ENCODE results near the gene GARS1. TPM values are rescaled to one million over a fixed set of nuclear protein-coding genes. Genes with fewer than 3 reads are reported as not detected.
A peak's percentile ranks its signal among the peaks of the same experiment; 100 is the strongest.

GARS1 gene, protein sequence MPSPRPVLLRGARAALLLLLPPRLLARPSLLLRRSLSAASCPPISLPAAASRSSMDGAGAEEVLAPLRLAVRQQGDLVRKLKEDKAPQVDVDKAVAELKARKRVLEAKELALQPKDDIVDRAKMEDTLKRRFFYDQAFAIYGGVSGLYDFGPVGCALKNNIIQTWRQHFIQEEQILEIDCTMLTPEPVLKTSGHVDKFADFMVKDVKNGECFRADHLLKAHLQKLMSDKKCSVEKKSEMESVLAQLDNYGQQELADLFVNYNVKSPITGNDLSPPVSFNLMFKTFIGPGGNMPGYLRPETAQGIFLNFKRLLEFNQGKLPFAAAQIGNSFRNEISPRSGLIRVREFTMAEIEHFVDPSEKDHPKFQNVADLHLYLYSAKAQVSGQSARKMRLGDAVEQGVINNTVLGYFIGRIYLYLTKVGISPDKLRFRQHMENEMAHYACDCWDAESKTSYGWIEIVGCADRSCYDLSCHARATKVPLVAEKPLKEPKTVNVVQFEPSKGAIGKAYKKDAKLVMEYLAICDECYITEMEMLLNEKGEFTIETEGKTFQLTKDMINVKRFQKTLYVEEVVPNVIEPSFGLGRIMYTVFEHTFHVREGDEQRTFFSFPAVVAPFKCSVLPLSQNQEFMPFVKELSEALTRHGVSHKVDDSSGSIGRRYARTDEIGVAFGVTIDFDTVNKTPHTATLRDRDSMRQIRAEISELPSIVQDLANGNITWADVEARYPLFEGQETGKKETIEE
- 100 to 1,000 TPM; 185 to 189 TPM for total RNA-seq

GRCh38 chr7:30594540-30595435, at the start of gene GARS1:
Gene GARS1, plus strand, starts transcription at chr7:30594878. Its CDS starts 44 bp downstream, at chr7:30594922.
- Mint-ChIP-seq H3K27ac (peak within 1 kb of the TSS; percentile 99), H3K4me3 (peak within 1 kb of the TSS; percentile 90), H3K4me1 (ENCODE audit: low read depth) (peaks cover 51% of the 10 kb centered on the region), H3K36me3 (ENCODE audit: low read depth) (peaks cover 50% of the 10 kb centered on the region), H3K9me3 (ENCODE audit: insufficient read depth) (no peaks in the 10 kb centered on the region), H3K27me3 (ENCODE audit: low read depth) (no peaks in the 10 kb centered on the region)
- ATAC-seq, result peak; percentile 89
- peak; percentile 92 for DNase-seq
- CTCF ChIA-PET, result interaction anchor here (0.8 to 1.7 kb wide), 5 partner anchors 31 to 145 kb away, joined by 3 to 10 read pairs (median 3); no protein-coding TSS in a partner anchor
- POLR2A ChIA-PET, result interaction anchor here (0.8 to 1.5 kb wide), 8 partner anchors 8 to 273 kb away, joined by 3 to 6 read pairs (median 3); no protein-coding TSS in a partner anchor

DNA sequence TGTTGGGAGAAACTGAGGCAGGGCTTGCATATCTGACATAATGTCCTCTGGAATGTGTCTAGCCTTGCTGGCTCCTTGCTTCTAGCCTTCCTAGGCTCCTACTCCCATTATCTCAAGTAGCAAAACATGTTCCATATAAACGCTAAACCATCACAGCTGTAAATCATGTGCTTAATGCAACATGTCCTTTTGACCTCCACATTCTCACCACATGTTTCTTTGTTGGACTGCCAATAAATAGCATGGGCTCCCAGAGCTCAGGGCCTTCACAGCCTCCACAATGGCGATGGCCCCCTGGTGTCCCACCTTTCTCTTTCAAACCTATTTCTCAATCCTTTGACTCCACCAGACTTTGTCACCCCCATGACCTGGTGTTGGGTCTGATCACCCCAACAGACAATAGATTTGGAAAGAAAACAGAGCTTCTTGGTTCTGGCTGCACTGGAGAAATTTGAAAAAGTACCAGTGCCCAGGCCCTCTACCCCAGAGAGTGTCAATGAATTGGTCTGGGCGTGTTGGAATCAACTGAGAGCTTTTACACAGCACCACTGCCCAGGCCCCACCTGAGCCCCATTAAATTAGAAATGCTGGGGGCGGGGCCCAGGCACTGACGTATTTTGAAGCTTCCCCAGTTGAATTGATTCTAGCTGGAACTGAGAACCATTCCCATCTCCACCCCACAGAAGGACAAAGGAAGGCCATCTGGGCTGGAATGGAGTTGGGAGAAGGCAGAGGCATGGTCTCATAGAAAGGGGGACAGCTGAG, 48.7 kb upstream of the GARS1 start:
- Mint-ChIP-seq H3K9me3 (ENCODE audit: insufficient read depth) (no peaks in the 10 kb centered on the region), H3K4me1 (ENCODE audit: low read depth) (no peaks in the 10 kb centered on the region), H3K27ac (no peak overlapping the region), H3K36me3 (ENCODE audit: low read depth) (no peaks in the 10 kb centered on the region), H3K4me3 (no peak overlapping the region), H3K27me3 (ENCODE audit: low read depth) (no peaks in the 10 kb centered on the region)
- DNase-seq (no peak), ATAC-seq (no peak)
- POLR2A ChIA-PET, result no interaction called here
- CTCF ChIA-PET, result interaction anchor here (0.9 to 5.0 kb wide), 4 partner anchors 19 to 270 kb away, joined by 4 to 48 read pairs (median 6); no protein-coding TSS in a partner anchor

DNA sequence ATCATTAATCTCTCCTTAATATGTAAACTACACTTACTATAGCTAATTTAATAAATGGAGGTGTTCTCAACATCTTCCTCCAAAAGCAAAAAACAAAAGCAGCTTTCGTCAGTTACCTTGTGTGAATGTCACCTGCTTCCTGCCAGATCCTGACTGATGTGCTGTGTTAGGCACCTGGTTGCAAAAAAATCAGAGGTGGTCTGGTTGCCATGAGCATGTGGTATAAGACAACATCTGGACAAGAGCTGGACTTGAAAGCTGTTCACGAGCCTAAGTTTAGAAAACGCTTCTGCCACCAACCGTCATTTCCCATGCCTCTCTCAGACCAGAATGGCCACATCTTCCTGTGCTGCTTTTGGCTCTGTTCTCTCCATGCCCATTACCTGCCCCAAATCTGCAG, 48.1 kb upstream of the GARS1 start:
- POLR2A ChIA-PET, result no interaction called here
- Mint-ChIP-seq H3K9me3 (ENCODE audit: insufficient read depth) (no peaks in the 10 kb centered on the region), H3K27me3 (ENCODE audit: low read depth) (no peaks in the 10 kb centered on the region), H3K4me3 (no peak overlapping the region), H3K36me3 (ENCODE audit: low read depth) (no peaks in the 10 kb centered on the region), H3K4me1 (ENCODE audit: low read depth) (no peaks in the 10 kb centered on the region), H3K27ac (no peak overlapping the region)
- CTCF ChIA-PET, result interaction anchor here (0.9 to 5.0 kb wide), 5 partner anchors 19 to 378 kb away, joined by 4 to 48 read pairs (median 4); no protein-coding TSS in a partner anchor
- DNase-seq (no peak), ATAC-seq (no peak)

- Mint-ChIP-seq H3K4me1 (ENCODE audit: low read depth) (no peaks in the 10 kb centered on the region), H3K9me3 (ENCODE audit: insufficient read depth) (no peaks in the 10 kb centered on the region), H3K27ac (no peak overlapping the region), H3K36me3 (ENCODE audit: low read depth) (no peaks in the 10 kb centered on the region), H3K4me3 (no peak overlapping the region), H3K27me3 (ENCODE audit: low read depth) (no peaks in the 10 kb centered on the region)
- DNase-seq (peak; percentile 47), ATAC-seq (peak; percentile 42)
- ChIA-PET POLR2A (no interaction called here), CTCF (interaction anchor here (0.7 to 5.0 kb wide), 25 partner anchors 9 to 385 kb away, joined by 3 to 48 read pairs (median 4); no protein-coding TSS in a partner anchor)
Measured at GRCh38 chr7:30548845-30549244, 45.8 kb upstream of the GARS1 start.

DNA sequence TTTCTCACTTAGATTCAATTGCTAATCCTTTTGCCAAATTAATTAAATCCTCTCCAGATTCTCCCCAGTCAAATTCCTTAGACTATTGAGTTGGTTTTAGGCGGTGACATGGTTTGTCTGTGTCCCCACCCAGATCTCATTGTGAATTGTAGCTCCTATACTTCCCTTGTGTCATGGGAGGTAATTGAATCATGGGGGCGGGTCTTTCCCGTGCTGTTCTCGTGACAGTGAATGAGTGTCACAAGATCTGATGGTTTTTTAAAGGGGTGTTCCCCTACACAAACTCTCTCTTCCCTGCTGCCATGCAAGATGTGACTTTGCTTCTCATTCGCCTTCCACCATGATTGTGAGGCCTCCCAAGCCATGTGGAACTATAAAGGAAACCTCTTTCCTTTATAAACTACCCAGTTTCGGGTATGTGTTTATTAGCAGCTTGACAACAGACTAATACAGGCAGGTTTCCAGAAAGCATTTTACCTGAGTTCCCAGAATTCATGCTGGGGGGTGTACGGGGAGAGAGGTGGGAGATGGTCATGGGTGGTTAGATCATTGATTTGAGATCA, 44.7 kb upstream of the GARS1 start:
- H3K4me1 Mint-ChIP-seq (ENCODE audit: low read depth), result no peaks in the 10 kb centered on the region
- H3K27me3 Mint-ChIP-seq (ENCODE audit: low read depth), result no peaks in the 10 kb centered on the region
- POLR2A ChIA-PET, result no interaction called here
- no peak overlapping the region for H3K4me3 Mint-ChIP-seq
- CTCF ChIA-PET, result interaction anchor here (0.8 to 5.0 kb wide), 20 partner anchors 7 to 386 kb away, joined by 3 to 48 read pairs (median 4); no protein-coding TSS in a partner anchor
- ATAC-seq (no peak), DNase-seq (no peak)
- H3K36me3 Mint-ChIP-seq (ENCODE audit: low read depth), result no peaks in the 10 kb centered on the region
- H3K9me3 Mint-ChIP-seq (ENCODE audit: insufficient read depth), result no peaks in the 10 kb centered on the region
- H3K27ac Mint-ChIP-seq, result no peak overlapping the region

- H3K9me3 Mint-ChIP-seq (ENCODE audit: insufficient read depth), result no peaks in the 10 kb centered on the region
- POLR2A ChIA-PET, result no interaction called here
- H3K4me3 Mint-ChIP-seq, result no peak overlapping the region
- no peaks in the 10 kb centered on the region for H3K4me1 Mint-ChIP-seq (ENCODE audit: low read depth)
- H3K36me3 Mint-ChIP-seq (ENCODE audit: low read depth), result no peaks in the 10 kb centered on the region
- no peak overlapping the region for H3K27ac Mint-ChIP-seq
- CTCF ChIA-PET, result interaction anchor here (3.9 kb wide), 1 partner anchor 11 kb away, joined by 39 read pairs; no protein-coding TSS in a partner anchor
- H3K27me3 Mint-ChIP-seq (ENCODE audit: low read depth), result no peaks in the 10 kb centered on the region
- DNase-seq (no peak), ATAC-seq (no peak)
Measured at GRCh38 chr7:30552330-30552729, 42.3 kb upstream of the GARS1 start.

GRCh38 chr7:30553141-30553540, 41.5 kb upstream of the GARS1 start:
- Mint-ChIP-seq H3K36me3 (ENCODE audit: low read depth) (no peaks in the 10 kb centered on the region), H3K4me1 (ENCODE audit: low read depth) (no peaks in the 10 kb centered on the region), H3K27me3 (ENCODE audit: low read depth) (no peaks in the 10 kb centered on the region), H3K9me3 (ENCODE audit: insufficient read depth) (no peaks in the 10 kb centered on the region), H3K27ac (no peak overlapping the region), H3K4me3 (no peak overlapping the region)
- ChIA-PET CTCF (interaction anchor here (1.8 kb wide), 1 partner anchor 12 kb away, joined by 9 read pairs; no protein-coding TSS in a partner anchor), POLR2A (no interaction called here)
- ATAC-seq, result no peak
- DNase-seq, result no peak

GRCh38 chr7:30553546-30553945, 41.1 kb upstream of the GARS1 start:
- Mint-ChIP-seq H3K9me3 (ENCODE audit: insufficient read depth) (no peaks in the 10 kb centered on the region), H3K36me3 (ENCODE audit: low read depth) (no peaks in the 10 kb centered on the region), H3K27ac (no peak overlapping the region), H3K4me1 (ENCODE audit: low read depth) (no peaks in the 10 kb centered on the region), H3K4me3 (no peak overlapping the region), H3K27me3 (ENCODE audit: low read depth) (no peaks in the 10 kb centered on the region)
- ATAC-seq (no peak), DNase-seq (no peak)
- CTCF ChIA-PET, result interaction anchor here (1.8 kb wide), 1 partner anchor 11 kb away, joined by 9 read pairs; no protein-coding TSS in a partner anchor
- POLR2A ChIA-PET, result no interaction called here

- DNase-seq (no peak), ATAC-seq (no peak)
- Mint-ChIP-seq H3K27ac (no peak overlapping the region), H3K36me3 (ENCODE audit: low read depth) (no peaks in the 10 kb centered on the region), H3K27me3 (ENCODE audit: low read depth) (no peaks in the 10 kb centered on the region), H3K4me1 (ENCODE audit: low read depth) (no peaks in the 10 kb centered on the region), H3K4me3 (no peak overlapping the region), H3K9me3 (ENCODE audit: insufficient read depth) (no peaks in the 10 kb centered on the region)
- CTCF ChIA-PET, result interaction anchor here (2.8 kb wide), 1 partner anchor 9 kb away, joined by 11 read pairs; no protein-coding TSS in a partner anchor
- POLR2A ChIA-PET, result no interaction called here
Measured at GRCh38 chr7:30555525-30555924, 39.2 kb upstream of the GARS1 start.

DNA sequence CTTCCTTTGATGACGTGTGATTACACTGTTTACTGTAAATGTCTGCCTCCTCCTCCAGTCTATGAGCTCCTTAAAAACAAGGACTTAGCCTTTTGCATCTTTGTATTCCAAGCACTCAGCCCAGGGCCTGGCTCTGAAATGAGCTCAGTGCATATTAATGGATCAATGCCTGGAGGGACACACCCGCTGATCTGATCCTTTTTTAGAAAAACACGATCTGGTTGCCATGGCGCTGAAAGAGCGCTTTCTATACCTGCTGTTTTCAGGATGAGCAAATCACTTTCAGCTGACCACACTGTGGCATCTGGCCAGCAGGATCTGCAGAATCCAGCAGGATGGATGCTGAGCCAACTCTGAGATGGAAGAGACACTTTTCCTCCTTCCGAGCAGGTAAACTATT, 37.8 kb upstream of the GARS1 start:
- no peak overlapping the region for H3K4me3 Mint-ChIP-seq
- H3K27me3 Mint-ChIP-seq (ENCODE audit: low read depth), result no peaks in the 10 kb centered on the region
- H3K4me1 Mint-ChIP-seq (ENCODE audit: low read depth), result no peaks in the 10 kb centered on the region
- CTCF ChIA-PET, result interaction anchor here (1.1 to 2.8 kb wide), 3 partner anchors 8 to 281 kb away, joined by 4 to 11 read pairs (median 6); no protein-coding TSS in a partner anchor
- H3K9me3 Mint-ChIP-seq (ENCODE audit: insufficient read depth), result no peaks in the 10 kb centered on the region
- POLR2A ChIA-PET, result no interaction called here
- H3K27ac Mint-ChIP-seq, result no peak overlapping the region
- ATAC-seq (no peak), DNase-seq (no peak)
- no peaks in the 10 kb centered on the region for H3K36me3 Mint-ChIP-seq (ENCODE audit: low read depth)

Data from activated CD8-positive, alpha-beta T cell treated with anti-CD3 and anti-CD28 coated beads, Interleukin-2, amount 10 ng/mL, durations not matched to agents 7 days and 5 days (primary cell).